Left ventricle myocardium inferior (tissue), 1 donor: ENCODE measurements around the gene DPEP3. TPM values are rescaled to one million over a fixed set of nuclear protein-coding genes. Genes with fewer than 3 reads are reported as not detected.
"Not testable (repeated sequence)": the region's sequence is repeated elsewhere in the genome, so short reads cannot be mapped to it uniquely, and the experiment has no call there.

ENCODE experiments used
- DNase-seq: peaks from one replicate; pipeline ENCODE4 v3.0.0-alpha.2; 2020
- H3K27ac ChIP-seq: fragments of 200-600 bp; replicated peaks from 2 replicates; pipeline ENCODE4 v1.8.0; 2021
- H3K27me3 ChIP-seq: fragments of 200-600 bp; 2 replicates; pipeline ENCODE4 v1.8.0; 2021; ENCODE audit warnings: low read depth
- H3K36me3 ChIP-seq: fragments of 200-600 bp; 2 replicates; pipeline ENCODE4 v1.8.0; 2021
- H3K4me1 ChIP-seq: fragments of 200-600 bp; 2 replicates; pipeline ENCODE4 v1.8.0; 2021
- H3K4me3 ChIP-seq: fragments of 200-600 bp; 2 replicates; pipeline ENCODE4 v1.8.0; 2021; ENCODE audit warnings: mild to moderate bottlenecking, moderate library complexity
- H3K9me3 ChIP-seq: fragments of 200-600 bp; replicated peaks from 2 replicates; pipeline ENCODE4 v1.8.0; 2021
- CTCF ChIP-seq: fragments of 200-600 bp; IDR thresholded peaks from 2 replicates; pipeline ENCODE4 v1.8.0; 2021; ENCODE audit warnings: antibody characterized with exemption, mild to moderate bottlenecking, borderline replicate concordance
- intact Hi-C: fragments of 100-400 bp; cut with micrococcal nuclease; formaldehyde crosslinking; loops from one replicate; pipeline ENCODE4 v1.11.0; 2022
- total RNA-seq: library from RNA; stranded (reverse); fragmentation: NEBNext Ultra II Directional; extraction: Animal tissue kit (Norgen Biotek cat#: 25700); gene quantifications from one replicate; pipeline ENCODE4 v1.2.1, GENCODE V29; 2021
- donor health status: DM: no; HTN: yes; CAD: no; lungs with severe emphysema.

DPEP3 gene
- total RNA-seq, 1 donor from 2014 or later: not detected

GRCh38 chr16:67996666-67997065 is 16.4 kb upstream of the DPEP3 start:
- Histone ChIP-seq H3K27ac (no peak overlapping the region), H3K36me3 (no peaks in the 10 kb centered on the region), H3K9me3 (no peaks in the 10 kb centered on the region), H3K4me3 (no peak overlapping the region), H3K27me3 (no peaks in the 10 kb centered on the region), H3K4me1 (peaks cover 27% of the 10 kb centered on the region)
- TF ChIP-seq CTCF: no peak
- intact Hi-C loops: no loop called here
- DNase-seq: no peak

GRCh38 chr16:67995423-67995822 is 15.1 kb upstream of the DPEP3 start:
- no peak for DNase-seq
- intact Hi-C loops: no loop called here
- no peak overlapping the region for H3K27ac ChIP-seq
- H3K9me3 ChIP-seq: no peaks in the 10 kb centered on the region
- H3K36me3 ChIP-seq: no peaks in the 10 kb centered on the region
- no peaks in the 10 kb centered on the region for H3K27me3 ChIP-seq
- no peak overlapping the region for H3K4me3 ChIP-seq
- no peak for TF ChIP-seq CTCF
- peaks cover 23% of the 10 kb centered on the region for H3K4me1 ChIP-seq

DNA sequence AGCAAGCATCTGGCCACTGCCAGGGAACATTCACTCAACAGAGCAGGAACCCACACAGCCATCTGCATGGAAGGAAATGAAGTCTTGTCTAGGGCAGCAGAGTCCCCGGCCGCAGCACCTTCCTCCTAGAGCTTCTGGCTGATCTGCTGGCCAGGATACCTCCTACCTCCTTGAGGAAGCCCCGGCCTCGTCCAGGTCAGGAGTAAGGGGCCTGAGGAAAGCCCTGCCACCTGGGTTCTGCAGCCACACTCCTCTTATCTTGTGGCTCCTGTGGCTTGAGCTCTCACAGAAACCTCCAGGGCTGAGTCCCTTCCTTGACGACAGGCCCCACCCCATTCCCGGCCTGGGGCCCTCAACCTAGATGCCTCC is 13.7 kb upstream of the DPEP3 start:
- H3K9me3 ChIP-seq, intact Hi-C loops, H3K27me3 ChIP-seq, H3K36me3 ChIP-seq, DNase-seq: not testable (repeated sequence)
- H3K4me1 ChIP-seq: peaks cover 16% of the 10 kb centered on the region
- H3K4me3 ChIP-seq: peak overlapping the region; percentile 60
- H3K27ac ChIP-seq: peak overlapping the region; percentile 87

DNA sequence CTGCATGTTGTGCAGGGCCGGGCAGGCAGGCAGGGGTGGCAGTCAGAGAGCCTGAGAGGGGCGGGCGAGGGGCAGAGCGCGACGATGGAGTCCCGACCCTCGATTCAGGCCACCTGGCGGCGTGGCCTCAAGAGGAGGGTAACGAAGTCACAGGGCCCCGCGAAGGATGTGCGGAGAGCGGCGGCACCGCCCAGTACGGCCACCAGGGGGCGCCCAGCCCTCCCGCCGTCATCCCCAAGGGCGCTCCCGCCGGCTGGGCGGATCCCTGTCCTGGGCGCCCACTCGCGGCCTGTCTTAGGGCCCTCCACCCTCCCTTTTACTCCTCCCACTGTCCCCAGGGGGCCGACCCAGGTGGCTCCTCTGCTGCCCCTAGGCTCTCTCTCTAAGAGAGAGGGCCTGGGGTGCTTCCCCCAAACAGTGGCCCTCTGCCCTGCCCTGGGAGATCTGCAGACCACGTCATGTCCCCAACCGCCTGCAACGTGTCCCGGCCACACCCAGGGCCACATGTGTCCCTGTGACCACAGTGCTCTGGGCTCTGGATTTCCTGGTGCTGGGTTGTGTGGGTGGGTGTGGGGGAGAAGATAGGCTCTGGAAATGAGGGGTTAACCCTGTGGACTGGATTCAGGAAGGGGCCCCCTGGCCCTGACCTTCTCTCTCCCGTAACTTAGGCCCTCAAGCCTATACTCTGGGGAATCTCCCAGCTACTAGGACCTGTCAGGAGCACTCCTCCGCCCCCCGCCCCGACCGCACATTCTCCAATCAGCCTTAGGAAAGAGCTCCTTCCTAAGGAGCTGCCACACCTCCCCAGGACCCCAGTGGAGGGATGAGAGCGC is 13.1 kb upstream of the DPEP3 start:
- H3K36me3 ChIP-seq: no peaks in the 10 kb centered on the region
- H3K27me3 ChIP-seq: no peaks in the 10 kb centered on the region
- peak overlapping the region; percentile 60 for H3K4me3 ChIP-seq
- peak; percentile 100 for TF ChIP-seq CTCF
- peak; percentile 85 for DNase-seq
- no peaks in the 10 kb centered on the region for H3K9me3 ChIP-seq
- H3K4me1 ChIP-seq: peaks cover 16% of the 10 kb centered on the region
- H3K27ac ChIP-seq: peak overlapping the region; percentile 87
- intact Hi-C loops: no loop called here

GRCh38 chr16:67992661-67993206 is 12.4 kb upstream of the DPEP3 start:
- H3K27me3 ChIP-seq: no peaks in the 10 kb centered on the region
- intact Hi-C loops: no loop called here
- DNase-seq: no peak
- TF ChIP-seq CTCF: no peak
- H3K4me3 ChIP-seq: peak overlapping the region; percentile 60
- H3K9me3 ChIP-seq: no peaks in the 10 kb centered on the region
- no peaks in the 10 kb centered on the region for H3K36me3 ChIP-seq
- peak overlapping the region; percentile 87 for H3K27ac ChIP-seq
- H3K4me1 ChIP-seq: peaks cover 16% of the 10 kb centered on the region

DNA sequence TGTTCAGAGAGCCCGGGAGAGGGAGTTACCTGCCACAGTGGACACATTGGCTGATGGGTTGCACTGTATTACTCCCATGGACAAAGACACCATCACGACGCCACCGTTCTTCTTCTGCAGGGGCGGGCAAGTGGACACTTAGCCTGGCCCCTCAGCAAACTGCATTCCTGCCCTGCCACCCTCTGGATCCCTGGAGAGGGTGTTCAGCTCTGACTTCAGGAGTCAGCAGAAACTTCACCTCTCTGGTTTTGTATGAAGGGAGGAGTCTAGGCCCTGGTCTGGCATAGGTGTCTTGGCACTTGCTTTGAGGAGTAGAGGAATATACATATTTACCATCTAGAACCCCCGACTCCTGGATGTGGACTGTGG is 9.7 kb upstream of the DPEP3 start:
- Histone ChIP-seq H3K36me3 (no peaks in the 10 kb centered on the region), H3K27me3 (no peaks in the 10 kb centered on the region), H3K4me3 (no peak overlapping the region), H3K9me3 (no peaks in the 10 kb centered on the region), H3K4me1 (peaks cover 32% of the 10 kb centered on the region), H3K27ac (no peak overlapping the region)
- no peak for DNase-seq
- TF ChIP-seq CTCF: no peak
- intact Hi-C loops: no loop called here
